MCF 10A (cell line): ENCODE measurements around the gene SAMD10. TPM values are rescaled to one million over a fixed set of nuclear protein-coding genes. Genes with fewer than 3 reads are reported as not detected.
"Not testable (repeated sequence)": the region's sequence is repeated elsewhere in the genome, so short reads cannot be mapped to it uniquely, and the experiment has no call there.

Source experiments
- BruUV-seq: library from RNA; stranded (reverse); fragments of 400-500 nt; replicated peaks from 2 replicates; lab custom pipeline; 2021; lab: Mats Ljungman, UMichigan
- CTCF ChIA-PET: fragments of 300-600 bp; sonication (Branson Sonifier 250); formaldehyde crosslinking; extraction: SDS; loops from one replicate; lab custom pipeline; 2021; ENCODE audit warnings: antibody characterized with exemption, inconsistent platforms; lab: Yijun Ruan, JAX
- POLR2A ChIA-PET: fragments of 300-600, 350-650 bp; sonication (Branson Sonifier 250); formaldehyde crosslinking; extraction: SDS; loops from one replicate; lab custom pipeline; 2020; ENCODE audit warnings: antibody characterized with exemption, inconsistent platforms; lab: Yijun Ruan, JAX
- DNase-seq: peaks from one replicate; pipeline ENCODE4 v3.0.0-alpha.2; 2018; ENCODE audit not compliant: unreplicated experiment
- H3K27ac Mint-ChIP-seq: one replicate; pipeline ENCODE4 v1.8.0; 2022; ENCODE audit warnings: mild to moderate bottlenecking, low read depth, mixed read lengths; ENCODE audit not compliant: unreplicated experiment
- H3K27me3 Mint-ChIP-seq: one replicate; pipeline ENCODE4 v1.8.0; 2022; ENCODE audit warnings: mixed read lengths; ENCODE audit not compliant: insufficient read depth, unreplicated experiment
- H3K36me3 Mint-ChIP-seq: one replicate; pipeline ENCODE4 v1.8.0; 2022; ENCODE audit warnings: mild to moderate bottlenecking, moderate library complexity, mixed read lengths; ENCODE audit not compliant: insufficient read depth, unreplicated experiment
- H3K4me1 Mint-ChIP-seq: one replicate; pipeline ENCODE4 v1.8.0; 2022; ENCODE audit warnings: mixed read lengths; ENCODE audit not compliant: insufficient read depth, unreplicated experiment
- H3K4me3 Mint-ChIP-seq: one replicate; pipeline ENCODE4 v1.8.0; 2022; ENCODE audit warnings: mild to moderate bottlenecking, moderate library complexity, mixed read lengths; ENCODE audit not compliant: unreplicated experiment
- H3K9me3 Mint-ChIP-seq: one replicate; pipeline ENCODE4 v1.8.0; 2022; ENCODE audit warnings: mixed read lengths; ENCODE audit not compliant: unreplicated experiment
- intact Hi-C: fragments of 100-400 bp; cut with micrococcal nuclease; formaldehyde crosslinking; loops from 2 replicates; pipeline ENCODE4 v1.14.1; 2022
- total RNA-seq: library from RNA; stranded (reverse); gene quantifications from 2 replicates; pipeline ENCODE4 v1.2.3, GENCODE V29; 2022
- TF ChIP-seq, protein P1 (sequence below): fragments of 200-600 bp; IDR thresholded peaks from one replicate; pipeline ENCODE4 v1.8.0; 2022; ENCODE audit warnings: antibody characterized with exemption, mild to moderate bottlenecking; ENCODE audit not compliant: unreplicated experiment

Gene SAMD10
- total RNA-seq, 1 experiment from 2014 or later = 4.4 TPM

DNA sequence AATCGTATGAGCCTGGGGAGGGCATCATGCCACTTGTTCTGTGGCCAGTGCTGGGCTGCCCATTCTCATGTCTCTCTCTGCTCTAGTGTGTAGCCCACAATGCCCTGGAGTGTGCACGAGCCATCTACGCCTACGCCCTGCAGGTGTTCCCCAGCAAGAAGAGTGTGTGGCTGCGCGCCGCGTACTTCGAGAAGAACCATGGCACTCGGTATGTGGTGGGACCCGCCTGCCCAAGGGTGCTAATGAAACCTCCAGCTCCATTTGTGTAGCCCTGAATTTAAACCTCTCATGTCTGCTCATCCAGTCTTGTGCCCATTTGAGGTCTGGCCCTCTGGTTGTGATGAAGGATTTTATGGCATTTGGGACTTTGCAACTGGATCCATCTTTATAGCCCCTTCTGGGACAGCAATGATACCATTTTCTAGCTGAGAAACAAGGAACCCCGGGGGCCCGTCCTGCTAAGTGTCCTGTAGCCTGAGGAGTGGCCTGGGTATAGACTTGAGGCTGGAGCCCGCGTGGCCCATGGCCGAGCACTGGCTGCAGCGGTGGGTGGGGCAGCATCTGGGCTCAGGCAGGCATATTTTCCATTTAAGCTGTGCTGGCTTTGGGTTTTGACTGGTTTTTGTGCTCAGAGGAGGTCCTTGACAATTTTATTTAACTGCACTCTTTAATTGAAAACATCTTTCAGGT, 43.4 kb upstream of the SAMD10 start:
- TF ChIP-seq, protein P1, sequence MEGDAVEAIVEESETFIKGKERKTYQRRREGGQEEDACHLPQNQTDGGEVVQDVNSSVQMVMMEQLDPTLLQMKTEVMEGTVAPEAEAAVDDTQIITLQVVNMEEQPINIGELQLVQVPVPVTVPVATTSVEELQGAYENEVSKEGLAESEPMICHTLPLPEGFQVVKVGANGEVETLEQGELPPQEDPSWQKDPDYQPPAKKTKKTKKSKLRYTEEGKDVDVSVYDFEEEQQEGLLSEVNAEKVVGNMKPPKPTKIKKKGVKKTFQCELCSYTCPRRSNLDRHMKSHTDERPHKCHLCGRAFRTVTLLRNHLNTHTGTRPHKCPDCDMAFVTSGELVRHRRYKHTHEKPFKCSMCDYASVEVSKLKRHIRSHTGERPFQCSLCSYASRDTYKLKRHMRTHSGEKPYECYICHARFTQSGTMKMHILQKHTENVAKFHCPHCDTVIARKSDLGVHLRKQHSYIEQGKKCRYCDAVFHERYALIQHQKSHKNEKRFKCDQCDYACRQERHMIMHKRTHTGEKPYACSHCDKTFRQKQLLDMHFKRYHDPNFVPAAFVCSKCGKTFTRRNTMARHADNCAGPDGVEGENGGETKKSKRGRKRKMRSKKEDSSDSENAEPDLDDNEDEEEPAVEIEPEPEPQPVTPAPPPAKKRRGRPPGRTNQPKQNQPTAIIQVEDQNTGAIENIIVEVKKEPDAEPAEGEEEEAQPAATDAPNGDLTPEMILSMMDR = no peak
- Mint-ChIP-seq H3K27me3 (no peaks in the 10 kb centered on the region), H3K4me3 (no peak overlapping the region), H3K9me3 (no peaks in the 10 kb centered on the region), H3K36me3 (peaks cover 84% of the 10 kb centered on the region), H3K4me1 (no peaks in the 10 kb centered on the region), H3K27ac (no peak overlapping the region)
- POLR2A ChIA-PET = no interaction called here
- BruUV-seq = no TSS peak
- intact Hi-C loops = no loop called here
- CTCF ChIA-PET = interaction anchor here (1.2 to 1.5 kb wide), 2 partner anchors 16 to 97 kb away, joined by 3 to 5 read pairs; no protein-coding TSS in a partner anchor
- no peak for DNase-seq

DNA sequence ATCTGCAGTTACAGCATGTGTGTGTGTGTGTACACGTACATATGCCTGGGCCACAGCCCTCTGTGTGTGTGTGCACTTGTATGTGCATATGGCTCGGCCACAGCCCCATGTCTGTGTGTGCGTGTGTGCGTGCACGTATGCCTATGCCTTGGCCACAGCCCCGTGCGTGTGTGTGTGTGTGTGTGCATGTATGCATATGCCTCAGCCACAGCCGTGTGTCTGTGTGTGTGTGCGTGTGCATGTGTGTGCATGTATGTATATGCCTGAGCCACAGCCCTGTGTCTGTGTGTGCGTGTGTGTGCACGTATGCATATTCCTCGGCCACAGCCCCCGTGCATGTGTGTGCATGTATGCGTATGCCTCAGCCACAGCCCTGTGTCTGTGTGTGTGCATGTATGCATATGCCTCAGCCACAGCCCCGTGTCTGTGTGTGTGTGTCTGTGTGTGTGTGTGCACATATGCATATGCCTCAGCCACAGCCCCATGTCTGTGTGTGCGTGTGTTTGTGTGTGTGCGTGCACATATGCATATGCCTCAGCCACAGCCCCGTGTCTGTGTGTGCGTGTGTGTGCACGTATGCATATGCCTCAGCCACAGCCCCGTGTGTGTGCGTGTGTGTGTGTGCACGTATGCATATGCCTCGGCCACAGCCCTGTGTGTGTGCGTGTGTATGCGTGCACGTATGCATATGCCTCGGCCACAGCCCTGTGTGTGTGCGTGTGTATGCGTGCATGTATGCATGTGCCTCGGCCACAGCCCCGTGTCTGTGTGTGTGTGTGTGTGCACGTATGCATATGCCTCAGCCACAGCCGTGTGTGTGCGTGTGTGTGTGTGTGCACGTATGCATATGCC, 41.9 kb upstream of the SAMD10 start:
- H3K27ac Mint-ChIP-seq = no peak overlapping the region
- no peak for DNase-seq
- ChIA-PET POLR2A (interaction anchor here (0.7 to 1.4 kb wide), 2 partner anchors 22 to 38 kb away, joined by 3 read pairs; no protein-coding TSS in a partner anchor), CTCF (interaction anchor here (0.6 to 1.5 kb wide), 2 partner anchors 18 to 129 kb away, joined by 3 to 5 read pairs; no protein-coding TSS in a partner anchor)
- no peaks in the 10 kb centered on the region for H3K27me3 Mint-ChIP-seq
- no peak overlapping the region for H3K4me3 Mint-ChIP-seq
- no peaks in the 10 kb centered on the region for H3K9me3 Mint-ChIP-seq
- TF ChIP-seq, protein P1 = no peak
- no peaks in the 10 kb centered on the region for H3K4me1 Mint-ChIP-seq
- no TSS peak for BruUV-seq
- peaks cover 82% of the 10 kb centered on the region for H3K36me3 Mint-ChIP-seq
- intact Hi-C loops = no loop called here

DNA sequence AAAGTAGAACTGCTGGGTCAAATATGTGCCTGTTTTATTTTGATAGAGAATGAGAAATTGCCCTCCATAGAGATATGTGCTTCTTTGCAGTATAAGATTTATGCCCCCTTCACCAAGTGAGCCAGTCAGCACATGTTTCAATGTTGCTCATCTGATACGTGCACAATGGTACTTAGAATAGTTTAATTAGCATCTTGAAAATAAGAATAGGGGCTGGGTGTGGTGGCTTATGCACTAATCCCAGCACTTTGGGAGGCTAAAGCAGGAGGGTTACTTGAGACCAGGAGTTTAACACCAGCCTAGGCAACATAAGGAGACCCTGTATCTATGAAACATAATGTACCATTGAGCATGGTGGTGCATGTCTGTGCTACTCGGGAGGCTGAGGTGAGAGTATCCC, 36.2 kb upstream of the SAMD10 start:
- H3K9me3 Mint-ChIP-seq = no peaks in the 10 kb centered on the region
- BruUV-seq = no TSS peak
- no peak overlapping the region for H3K4me3 Mint-ChIP-seq
- TF ChIP-seq, protein P1 = no peak
- ChIA-PET CTCF (interaction anchor here (0.6 to 1.2 kb wide), 2 partner anchors 24 to 1737 kb away, joined by 3 read pairs; no protein-coding TSS in a partner anchor), POLR2A (no interaction called here)
- intact Hi-C loops = no loop called here
- no peaks in the 10 kb centered on the region for H3K4me1 Mint-ChIP-seq
- H3K27ac Mint-ChIP-seq = no peak overlapping the region
- H3K27me3 Mint-ChIP-seq = no peaks in the 10 kb centered on the region
- H3K36me3 Mint-ChIP-seq = peaks cover 71% of the 10 kb centered on the region
- no peak for DNase-seq

DNA sequence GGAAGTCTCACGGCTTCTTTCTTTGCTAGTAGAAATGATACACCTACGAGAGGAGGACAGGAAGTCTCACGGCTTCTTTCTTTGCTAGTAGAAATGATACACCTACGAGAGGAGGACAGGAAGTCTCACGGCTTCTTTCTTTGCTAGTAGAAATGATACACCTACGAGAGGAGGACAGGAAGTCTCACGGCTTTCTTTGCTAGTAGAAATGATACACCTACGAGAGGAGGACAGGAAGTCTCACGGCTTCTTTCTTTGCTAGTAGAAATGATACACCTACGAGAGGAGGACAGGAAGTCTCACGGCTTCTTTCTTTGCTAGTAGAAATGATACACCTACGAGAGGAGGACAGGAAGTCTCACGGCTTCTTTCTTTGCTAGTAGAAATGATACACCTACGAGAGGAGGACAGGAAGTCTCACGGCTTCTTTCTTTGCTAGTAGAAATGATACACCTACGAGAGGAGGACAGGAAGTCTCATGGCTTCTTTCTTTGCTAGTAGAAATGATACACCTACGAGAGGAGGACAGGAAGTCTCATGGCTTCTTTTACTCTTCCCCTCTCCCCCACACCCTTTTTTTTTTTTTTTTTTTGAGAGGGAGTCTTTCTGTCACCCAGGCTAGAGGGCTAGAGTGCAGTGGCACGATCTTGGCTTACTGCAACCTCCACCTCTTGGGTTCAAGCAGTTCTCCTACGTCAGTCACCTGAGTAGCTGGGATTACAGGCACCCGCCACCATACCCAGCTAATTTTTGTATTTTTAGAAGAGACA, 33.1 kb upstream of the SAMD10 start:
- intact Hi-C loops, H3K4me1 Mint-ChIP-seq, H3K4me3 Mint-ChIP-seq, H3K27ac Mint-ChIP-seq, BruUV-seq, H3K27me3 Mint-ChIP-seq, POLR2A ChIA-PET, DNase-seq, CTCF ChIA-PET, H3K9me3 Mint-ChIP-seq: not testable (repeated sequence)
- peaks cover 69% of the 10 kb centered on the region for H3K36me3 Mint-ChIP-seq
